ENCODE data around the gene IFI44. TPM values are rescaled to one million over a fixed set of nuclear protein-coding genes. Genes with fewer than 3 reads are reported as not detected.

Gene IFI44
- polyA plus RNA-seq, 3 donors, result 23.0 to 48.1 (median 35.5) TPM

GRCh38 chr1:78622548-78622947, 27.1 kb upstream of the IFI44 start:
- Histone ChIP-seq H3K79me2 (ENCODE audit: insufficient read depth, low read length) (no peaks in the 10 kb centered on the region), H2AFZ (ENCODE audit: insufficient read depth, low read depth, low read length, poor library complexity, severe bottlenecking) (no peak overlapping the region), H3K27me3 (ENCODE audit: control insufficient read depth in 2 of 2, insufficient read depth in 2 of 2, low read length in 2 of 2) (no peaks in the 10 kb centered on the region), H3K9ac (ENCODE audit: insufficient read depth, low read length, poor library complexity, severe bottlenecking) (no peak overlapping the region), H3K4me1 (ENCODE audit: control insufficient read depth in 1 of 2, insufficient read depth in 2 of 2, low read length in 2 of 2) (peaks cover 20 to 29% of the 10 kb centered on the region in 2 donors), H3K36me3 (replicated peaks in 1 of 2; ENCODE audit: control insufficient read depth in 1 of 2, insufficient read depth in 2 of 2, low read length in 2 of 2) (no peaks in the 10 kb centered on the region), H3K4me2 (replicated peaks; ENCODE audit: extremely low read depth, low read length, poor library complexity, severe bottlenecking) (no peak overlapping the region), H4K20me1 (ENCODE audit: insufficient read depth, low read length) (no peaks in the 10 kb centered on the region), H3K4me3 (replicated peaks in 1 of 3; ENCODE audit: low read depth in 2 of 3, low read length in 3 of 3) (no peak overlapping the region), H3K9me3 (replicated peaks in 1 of 2; ENCODE audit: control insufficient read depth in 1 of 2, insufficient read depth in 1 of 2, low read length in 2 of 2) (no peaks in the 10 kb centered on the region), H3K27ac (ENCODE audit: low read depth in 1 of 2, low read length in 2 of 2) (no peak overlapping the region)
- Mint-ChIP-seq H3K36me3 (peaks cover 0 to 3% of the 10 kb centered on the region in 2 donors), H3K27me3 (ENCODE audit: low read depth in 3 of 3) (peaks cover 0 to 1% (median 0%) of the 10 kb centered on the region in 3 donors), H3K4me1 (peaks cover 33% of the 10 kb centered on the region), H3K4me3 (peak overlapping the region in 1 of 2 donors; percentile 84), H3K27ac (no peak overlapping the region), H3K9me3 (no peaks in the 10 kb centered on the region)
- DNase-seq, result no peak
- no peak for TF ChIP-seq CTCF (IDR thresholded peaks at IDR 0.05)
- intact Hi-C loops (cut with micrococcal nuclease), result no loop called here
- no CpG with 5 or more reads among the region's 4 CpGs for WGBS (ENCODE audit: insufficient coverage)

- no peaks in the 10 kb centered on the region for H3K9me3 ChIP-seq (replicated peaks in 1 of 2; ENCODE audit: control insufficient read depth in 1 of 2, insufficient read depth in 1 of 2, low read length in 2 of 2)
- no peak overlapping the region for H3K4me2 ChIP-seq (replicated peaks; ENCODE audit: extremely low read depth, low read length, poor library complexity, severe bottlenecking)
- H3K4me3 ChIP-seq (replicated peaks in 1 of 3; ENCODE audit: low read depth in 2 of 3, low read length in 3 of 3), result no peak overlapping the region
- Mint-ChIP-seq H3K36me3 (peaks cover 3 to 6% of the 10 kb centered on the region in 2 donors), H3K27ac (peak overlapping the region in 3 of 7 donors; percentile 15 to 38 (median 23)), H3K27me3 (ENCODE audit: low read depth in 3 of 3) (peaks cover 0 to 1% (median 1%) of the 10 kb centered on the region in 3 donors), H3K4me1 (peaks cover 29% of the 10 kb centered on the region), H3K4me3 (peak overlapping the region in 1 of 2 donors; percentile 46), H3K9me3 (no peaks in the 10 kb centered on the region)
- TF ChIP-seq CTCF (IDR thresholded peaks at IDR 0.05), result no peak
- H4K20me1 ChIP-seq (ENCODE audit: insufficient read depth, low read length), result no peaks in the 10 kb centered on the region
- H3K27ac ChIP-seq (ENCODE audit: low read depth in 1 of 2, low read length in 2 of 2), result no peak overlapping the region
- WGBS (ENCODE audit: insufficient coverage), result 94% methylated on average over 5 of the region's 7 CpGs
- DNase-seq, result no peak
- peaks cover 17 to 25% of the 10 kb centered on the region in 2 donors for H3K4me1 ChIP-seq (ENCODE audit: control insufficient read depth in 1 of 2, insufficient read depth in 2 of 2, low read length in 2 of 2)
- no peaks in the 10 kb centered on the region for H3K27me3 ChIP-seq (ENCODE audit: control insufficient read depth in 2 of 2, insufficient read depth in 2 of 2, low read length in 2 of 2)
- H3K79me2 ChIP-seq (ENCODE audit: insufficient read depth, low read length), result no peaks in the 10 kb centered on the region
- no peak overlapping the region for H2AFZ ChIP-seq (ENCODE audit: insufficient read depth, low read depth, low read length, poor library complexity, severe bottlenecking)
- intact Hi-C loops (cut with micrococcal nuclease), result no loop called here
- no peaks in the 10 kb centered on the region for H3K36me3 ChIP-seq (replicated peaks in 1 of 2; ENCODE audit: control insufficient read depth in 1 of 2, insufficient read depth in 2 of 2, low read length in 2 of 2)
- H3K9ac ChIP-seq (ENCODE audit: insufficient read depth, low read length, poor library complexity, severe bottlenecking), result no peak overlapping the region
Measured at GRCh38 chr1:78624035-78624434, 25.6 kb upstream of the IFI44 start.
